ENCODE measurements around the gene IRF2.

Gene IRF2

DNA sequence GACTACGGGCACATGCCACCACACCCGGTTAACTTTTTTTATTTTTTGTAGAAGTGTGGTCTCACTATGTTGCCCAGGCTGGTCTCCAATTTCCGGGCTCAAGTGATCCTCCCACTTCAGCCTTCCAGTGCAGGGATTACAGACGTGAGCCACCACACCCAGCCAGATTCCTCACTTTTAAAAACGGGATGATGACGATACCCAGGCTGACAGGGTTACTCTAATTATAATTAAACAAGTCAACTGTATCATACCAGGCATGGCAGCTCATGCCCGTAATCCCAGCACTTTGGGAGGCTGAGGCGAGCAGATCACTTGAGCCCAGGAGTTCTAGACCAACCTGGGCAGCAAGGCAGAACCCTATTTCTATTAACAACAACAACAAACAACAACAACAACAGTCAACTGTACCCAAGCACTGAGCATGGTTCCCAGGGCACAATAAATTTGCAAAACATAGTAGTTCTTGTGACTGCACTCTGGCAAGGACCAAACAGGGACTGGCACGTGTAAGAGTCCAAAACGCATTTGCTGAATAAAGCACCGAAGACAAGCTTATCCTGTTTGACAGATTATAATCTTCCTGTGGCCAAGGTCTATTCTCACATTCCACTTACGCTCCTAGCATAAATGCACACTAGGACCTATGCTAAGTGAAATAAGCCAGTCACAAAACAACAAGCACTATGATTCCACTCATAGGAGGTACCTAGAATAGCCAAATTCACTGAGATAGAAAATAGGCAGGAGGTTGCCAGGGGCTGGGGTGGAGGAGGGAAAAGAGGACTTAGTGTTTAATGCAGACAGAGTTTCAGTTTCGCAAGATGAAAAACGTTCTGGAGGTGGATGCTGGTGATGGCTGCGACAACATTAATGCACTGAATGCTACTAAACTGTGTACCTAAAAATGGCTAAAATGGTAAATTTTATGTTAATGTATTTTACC is 77.5 kb downstream of the IRF2 start:
- no peak overlapping the region for H3K4me3 ChIP-seq (replicated peaks in 1 of 2; ENCODE audit: low read depth in 2 of 2, low read length in 2 of 2)
- TF ChIP-seq, protein P1, sequence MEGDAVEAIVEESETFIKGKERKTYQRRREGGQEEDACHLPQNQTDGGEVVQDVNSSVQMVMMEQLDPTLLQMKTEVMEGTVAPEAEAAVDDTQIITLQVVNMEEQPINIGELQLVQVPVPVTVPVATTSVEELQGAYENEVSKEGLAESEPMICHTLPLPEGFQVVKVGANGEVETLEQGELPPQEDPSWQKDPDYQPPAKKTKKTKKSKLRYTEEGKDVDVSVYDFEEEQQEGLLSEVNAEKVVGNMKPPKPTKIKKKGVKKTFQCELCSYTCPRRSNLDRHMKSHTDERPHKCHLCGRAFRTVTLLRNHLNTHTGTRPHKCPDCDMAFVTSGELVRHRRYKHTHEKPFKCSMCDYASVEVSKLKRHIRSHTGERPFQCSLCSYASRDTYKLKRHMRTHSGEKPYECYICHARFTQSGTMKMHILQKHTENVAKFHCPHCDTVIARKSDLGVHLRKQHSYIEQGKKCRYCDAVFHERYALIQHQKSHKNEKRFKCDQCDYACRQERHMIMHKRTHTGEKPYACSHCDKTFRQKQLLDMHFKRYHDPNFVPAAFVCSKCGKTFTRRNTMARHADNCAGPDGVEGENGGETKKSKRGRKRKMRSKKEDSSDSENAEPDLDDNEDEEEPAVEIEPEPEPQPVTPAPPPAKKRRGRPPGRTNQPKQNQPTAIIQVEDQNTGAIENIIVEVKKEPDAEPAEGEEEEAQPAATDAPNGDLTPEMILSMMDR (IDR thresholded peaks at IDR 0.05; ENCODE audit: low read depth, low read length), result no peak
- no peak for DNase-seq (ENCODE audit: low read depth in 2 of 2)

GRCh38 chr4:184395971-184396391 is 78.4 kb downstream of the IRF2 start:
- no peak overlapping the region for H3K4me3 ChIP-seq (replicated peaks in 1 of 2; ENCODE audit: low read depth in 2 of 2, low read length in 2 of 2)
- no peak for DNase-seq (ENCODE audit: low read depth in 2 of 2)
- TF ChIP-seq, protein P1 (IDR thresholded peaks at IDR 0.05; ENCODE audit: low read depth, low read length), result no peak

DNA sequence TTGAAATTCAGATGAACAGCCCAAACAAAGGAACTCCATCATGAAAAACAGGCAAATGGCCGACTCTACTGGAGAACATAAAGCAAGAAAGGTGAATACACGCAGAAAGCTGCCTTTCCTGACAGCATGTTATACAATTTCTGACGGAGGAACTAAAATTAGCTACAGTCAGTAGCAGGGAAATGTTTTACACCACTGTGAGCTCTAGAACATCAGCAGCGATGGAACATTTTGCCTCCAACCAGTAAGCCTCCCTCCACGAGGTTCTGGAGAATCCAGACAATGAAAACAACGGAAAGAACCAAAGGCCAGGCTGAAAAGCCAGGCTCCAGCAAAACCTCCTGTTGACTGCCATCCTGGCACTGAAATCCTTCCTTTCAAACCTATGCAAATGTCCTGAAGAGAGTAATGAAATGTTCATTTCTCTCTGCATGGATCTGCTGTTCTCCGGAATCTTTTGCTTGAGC is 78.9 kb downstream of the IRF2 start:
- TF ChIP-seq, protein P1 (IDR thresholded peaks at IDR 0.05; ENCODE audit: low read depth, low read length), result no peak
- DNase-seq (ENCODE audit: low read depth in 2 of 2), result no peak
- no peak overlapping the region for H3K4me3 ChIP-seq (replicated peaks in 1 of 2; ENCODE audit: low read depth in 2 of 2, low read length in 2 of 2)

- TF ChIP-seq, protein P1 (IDR thresholded peaks at IDR 0.05; ENCODE audit: low read depth, low read length), result no peak
- H3K4me3 ChIP-seq (replicated peaks in 1 of 2; ENCODE audit: low read depth in 2 of 2, low read length in 2 of 2), result no peak overlapping the region
- no peak for DNase-seq (ENCODE audit: low read depth in 2 of 2)
Observed at GRCh38 chr4:184392748-184393559, 81.4 kb downstream of the IRF2 start.

- TF ChIP-seq, protein P1 (IDR thresholded peaks at IDR 0.05; ENCODE audit: low read depth, low read length), result no peak
- no peak overlapping the region for H3K4me3 ChIP-seq (replicated peaks in 1 of 2; ENCODE audit: low read depth in 2 of 2, low read length in 2 of 2)
- DNase-seq (ENCODE audit: low read depth in 2 of 2), result no peak
Observed at GRCh38 chr4:184392316-184392715, 82.0 kb downstream of the IRF2 start.

DNA sequence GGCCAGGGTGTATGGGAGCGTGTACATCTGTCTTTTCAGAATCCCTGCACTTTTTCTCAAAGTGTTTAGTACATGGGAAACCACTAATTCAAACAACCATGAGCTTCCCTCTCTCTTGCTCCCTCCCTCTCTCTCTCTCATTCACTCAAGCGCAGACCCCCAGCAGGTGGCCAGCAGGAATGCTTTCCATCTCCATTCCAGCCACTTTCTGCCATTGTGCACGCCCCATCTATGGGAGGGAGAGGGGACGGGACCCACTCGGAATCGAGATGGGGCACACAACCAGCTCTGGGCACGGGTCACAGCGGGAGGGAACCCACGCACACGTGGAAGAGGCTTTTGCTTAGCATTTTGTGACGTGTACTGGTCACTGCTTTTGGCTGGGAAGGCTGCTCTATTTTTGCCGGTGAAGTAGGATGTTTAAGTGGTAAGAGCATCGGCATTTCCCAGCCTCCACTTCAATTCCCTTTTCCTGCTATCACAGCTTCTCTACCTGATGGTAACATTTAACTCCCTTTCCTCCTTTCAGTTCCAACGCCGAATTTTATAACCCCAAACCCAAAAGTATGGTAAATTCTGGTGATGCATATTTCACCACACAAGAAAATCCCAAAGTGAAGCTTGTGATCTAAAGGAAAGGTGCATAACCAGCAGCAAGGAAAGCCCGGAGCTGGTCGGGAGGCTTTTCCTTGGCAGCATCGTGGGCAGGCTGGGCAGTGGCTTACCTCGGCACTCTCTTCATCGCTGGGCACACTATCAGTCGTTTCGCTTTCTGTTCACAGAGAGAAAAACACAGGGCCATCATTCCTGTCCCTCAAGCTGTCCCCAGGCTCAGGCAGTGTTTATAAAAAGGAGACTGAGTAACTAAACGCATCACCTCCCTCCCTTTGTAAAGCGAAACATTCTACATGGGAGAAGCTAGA is 84.1 kb downstream of the IRF2 start:
- DNase-seq (ENCODE audit: low read depth in 2 of 2), result no peak
- H3K4me3 ChIP-seq (replicated peaks in 1 of 2; ENCODE audit: low read depth in 2 of 2, low read length in 2 of 2), result no peak overlapping the region
- TF ChIP-seq, protein P1 (IDR thresholded peaks at IDR 0.05; ENCODE audit: low read depth, low read length), result no peak
